HEK293 (cell line): ENCODE results near the gene RBCK1.
A peak's percentile ranks its signal among the peaks of the same experiment; 100 is the strongest.

Experiments used
- GLIS2 ChIP-seq: fragments of 450-650 bp; formaldehyde crosslinking; IDR thresholded peaks from 2 replicates; pipeline ENCODE4 v1.5.1; 2016; ENCODE audit warnings: missing biosample characterization, missing genetic modification characterization
- HOXD13 ChIP-seq: sonication (generic); formaldehyde crosslinking; IDR thresholded peaks from 2 replicates; pipeline ENCODE4 v1.8.0; 2022; ENCODE audit warnings: missing genetic modification reagents, borderline replicate concordance
- IKZF3 ChIP-seq: fragments of 450-650 bp; IDR thresholded peaks from 2 replicates; pipeline ENCODE4 v1.5.0; 2018; ENCODE audit warnings: missing biosample characterization, mild to moderate bottlenecking, missing genetic modification characterization, moderate library complexity
- KLF10 ChIP-seq: fragments of 450-650 bp; IDR thresholded peaks from 2 replicates; pipeline ENCODE4 v1.5.1; 2018; ENCODE audit warnings: missing biosample characterization, mild to moderate bottlenecking, missing genetic modification characterization
- KLF9 ChIP-seq: fragments of 450-650 bp; formaldehyde crosslinking; IDR thresholded peaks from 2 replicates; pipeline ENCODE4 v1.5.1; 2016; ENCODE audit warnings: missing biosample characterization, missing genetic modification characterization, low read depth
- PBX3 ChIP-seq: sonication (generic); formaldehyde crosslinking; IDR thresholded peaks from 2 replicates; pipeline ENCODE4 v1.8.1; 2022; ENCODE audit warnings: mild to moderate bottlenecking, moderate library complexity, missing genetic modification reagents
- REPIN1 ChIP-seq: fragments of 450-650 bp; formaldehyde crosslinking; IDR thresholded peaks from 2 replicates; pipeline ENCODE4 v1.5.1; 2017; ENCODE audit warnings: missing biosample characterization, missing genetic modification characterization, low read depth
- YY1 ChIP-seq: fragments of 450-650 bp; formaldehyde crosslinking; IDR thresholded peaks from 2 replicates; pipeline ENCODE4 v1.5.1; 2018; ENCODE audit warnings: missing biosample characterization, missing genetic modification characterization
- ZBTB10 ChIP-seq: fragments of 450-650 bp; formaldehyde crosslinking; IDR thresholded peaks from 2 replicates; pipeline ENCODE4 v1.5.1; 2016; ENCODE audit warnings: missing biosample characterization, missing genetic modification characterization
- ZBTB21 ChIP-seq: fragments of 450-650 bp; formaldehyde crosslinking; IDR thresholded peaks from 2 replicates; pipeline ENCODE4 v1.5.1; 2017; ENCODE audit warnings: missing biosample characterization, missing genetic modification characterization
- ZBTB26 ChIP-seq: fragments of 450-650 bp; formaldehyde crosslinking; optimal IDR thresholded peaks from 2 replicates; pipeline ENCODE3; 2016; ENCODE audit warnings: missing biosample characterization, mild to moderate bottlenecking, missing genetic modification characterization
- ZBTB6 ChIP-seq: fragments of 450-650 bp; formaldehyde crosslinking; IDR thresholded peaks from 2 replicates; pipeline ENCODE4 v1.5.1; 2017; ENCODE audit warnings: missing biosample characterization, missing genetic modification characterization
- ZFP3 ChIP-seq: fragments of 450-650 bp; formaldehyde crosslinking; IDR thresholded peaks from 2 replicates; pipeline ENCODE4 v1.5.1; 2016; ENCODE audit warnings: low read depth, missing biosample characterization, missing genetic modification characterization
- ZFP69B ChIP-seq: fragments of 450-650 bp; formaldehyde crosslinking; IDR thresholded peaks from 2 replicates; pipeline ENCODE4 v1.5.1; 2016; ENCODE audit warnings: missing biosample characterization, missing genetic modification characterization
- ZNF174 ChIP-seq: fragments of 450-650 bp; formaldehyde crosslinking; IDR thresholded peaks from 2 replicates; pipeline ENCODE4 v1.5.0; 2017; ENCODE audit warnings: missing biosample characterization, mild to moderate bottlenecking, missing genetic modification characterization
- ZNF311 ChIP-seq: fragments of 450-650 bp; formaldehyde crosslinking; IDR thresholded peaks from 2 replicates; pipeline ENCODE4 v1.5.1; 2017; ENCODE audit warnings: missing biosample characterization, missing genetic modification characterization, borderline replicate concordance
- ZNF354C ChIP-seq: fragments of 450-650 bp; formaldehyde crosslinking; IDR thresholded peaks from 2 replicates; pipeline ENCODE4 v1.5.1; 2016; ENCODE audit warnings: missing biosample characterization, missing genetic modification characterization, low read depth, borderline replicate concordance
- ZNF423 ChIP-seq: fragments of 450-650 bp; formaldehyde crosslinking; IDR thresholded peaks from 2 replicates; pipeline ENCODE4 v1.5.1; 2016; ENCODE audit warnings: missing biosample characterization, missing genetic modification characterization
- ZNF514 ChIP-seq: fragments of 450-650 bp; formaldehyde crosslinking; IDR thresholded peaks from 2 replicates; pipeline ENCODE4 v1.5.1; 2016; ENCODE audit warnings: missing biosample characterization, missing genetic modification characterization
- ZNF521 ChIP-seq: fragments of 450-650 bp; formaldehyde crosslinking; IDR thresholded peaks from 2 replicates; pipeline ENCODE4 v1.5.1; 2017; ENCODE audit warnings: missing biosample characterization, mild to moderate bottlenecking, missing genetic modification characterization
- ZNF529 ChIP-seq: fragments of 450-650 bp; formaldehyde crosslinking; IDR thresholded peaks from 2 replicates; pipeline ENCODE4 v1.5.1; 2017; ENCODE audit warnings: missing genetic modification characterization, missing biosample characterization; ENCODE audit not compliant: insufficient replicate concordance
- ZNF530 ChIP-seq: fragments of 450-650 bp; formaldehyde crosslinking; IDR thresholded peaks from 2 replicates; pipeline ENCODE4 v1.5.1; 2016; ENCODE audit warnings: low read depth, missing biosample characterization, missing genetic modification characterization
- ZNF548 ChIP-seq: fragments of 450-650 bp; formaldehyde crosslinking; IDR thresholded peaks from 2 replicates; pipeline ENCODE4 v1.5.1; 2016; ENCODE audit warnings: missing biosample characterization, missing genetic modification characterization
- ZNF555 ChIP-seq: fragments of 450-650 bp; formaldehyde crosslinking; conservative IDR thresholded peaks from 2 replicates; pipeline ENCODE4 v1.5.1; 2017; ENCODE audit warnings: missing biosample characterization, mild to moderate bottlenecking, missing genetic modification characterization, inconsistent platforms
- ZNF560 ChIP-seq: fragments of 450-650 bp; formaldehyde crosslinking; IDR thresholded peaks from 2 replicates; pipeline ENCODE4 v1.5.1; 2017; ENCODE audit warnings: missing biosample characterization, missing genetic modification characterization, borderline replicate concordance
- ZNF600 ChIP-seq: fragments of 450-650 bp; formaldehyde crosslinking; IDR thresholded peaks from 2 replicates; pipeline ENCODE4 v1.5.1; 2016; ENCODE audit warnings: missing biosample characterization, missing genetic modification characterization
- ZNF624 ChIP-seq: fragments of 450-650 bp; formaldehyde crosslinking; IDR thresholded peaks from 2 replicates; pipeline ENCODE4 v1.5.1; 2017; ENCODE audit warnings: missing biosample characterization, missing genetic modification characterization
- ZNF654 ChIP-seq: fragments of 450-650 bp; formaldehyde crosslinking; IDR thresholded peaks from 2 replicates; pipeline ENCODE4 v1.5.1; 2016; ENCODE audit warnings: low read depth, missing biosample characterization, missing genetic modification characterization
- ZNF677 ChIP-seq: fragments of 450-650 bp; IDR thresholded peaks from 2 replicates; pipeline ENCODE4 v1.5.0; 2018; ENCODE audit warnings: missing biosample characterization, mild to moderate bottlenecking, missing genetic modification characterization, moderate library complexity
- ZNF692 ChIP-seq: fragments of 450-650 bp; formaldehyde crosslinking; IDR thresholded peaks from 2 replicates; pipeline ENCODE4 v1.5.1; 2016; ENCODE audit warnings: missing biosample characterization, missing genetic modification characterization
- ZNF777 ChIP-seq: fragments of 450-650 bp; formaldehyde crosslinking; IDR thresholded peaks from 2 replicates; pipeline ENCODE4 v1.5.1; 2017; ENCODE audit warnings: missing biosample characterization, missing genetic modification characterization, borderline replicate concordance

Gene RBCK1

GRCh38 chr20:373171-373890 is 34.8 kb upstream of the RBCK1 start (continued):
- TF ChIP-seq ZNF354C (tag by site-specific recombination) (no peak), ZNF530 (tag by site-specific recombination) (no peak), GLIS2 (peak; percentile 31; the same call in 1 of the 2 replicates), ZBTB6 (no peak), ZNF529 (tag by site-specific recombination) (no peak), ZNF311 (tag by site-specific recombination) (no peak), ZFP69B (tag by site-specific recombination) (no peak), ZNF423 (tag by site-specific recombination) (no peak), ZNF521 (tag by site-specific recombination) (no peak), ZNF600 (tag by site-specific recombination) (no peak), PBX3 (CRISPR knock-in tag) (no peak), IKZF3 (tag by site-specific recombination) (peak; percentile 78; the same call in 1 of the 2 replicates), ZNF555 (tag by site-specific recombination) (no peak), HOXD13 (CRISPR knock-in tag) (no peak), ZNF654 (no peak), ZNF677 (tag by site-specific recombination) (no peak), ZNF624 (tag by site-specific recombination) (no peak), ZNF692 (peak; percentile 74), YY1 (tag by site-specific recombination) (no peak), ZNF777 (tag by site-specific recombination) (no peak), KLF10 (tag by site-specific recombination) (no peak), ZFP3 (tag by site-specific recombination) (no peak), ZNF514 (tag by site-specific recombination) (no peak), ZNF548 (tag by site-specific recombination) (peak; percentile 62; the same call in 1 of the 2 replicates), ZBTB21 (tag by site-specific recombination) (peak; percentile 98), ZNF174 (tag by site-specific recombination) (no peak), ZBTB10 (tag by site-specific recombination) (peak; percentile 80; the same call in 1 of the 2 replicates), KLF9 (tag by site-specific recombination) (no peak), ZBTB26 (no peak), ZNF560 (tag by site-specific recombination) (no peak), REPIN1 (tag by site-specific recombination) (no peak)
